ENCODE results near the gene WDR93. TPM values are rescaled to one million over a fixed set of nuclear protein-coding genes. Genes with fewer than 3 reads are reported as not detected.

The WDR93 gene
- total RNA-seq, 4 donors from 2014 or later = not detected

- H3K4me3 ChIP-seq = no peak overlapping the region
- ATAC-seq (no peak), DNase-seq (no peak)
- no peaks in the 10 kb centered on the region for H3K9me3 ChIP-seq
- H3K27me3 ChIP-seq = no peaks in the 10 kb centered on the region
- no peak for TF ChIP-seq POLR2A (IDR thresholded peaks at IDR 0.05)
- no peak for TF ChIP-seq CTCF (IDR thresholded peaks at IDR 0.05 in 4 of 5, conservative IDR thresholded peaks at IDR 0.05 in 1 of 5)
- intact Hi-C loops (cut with DNase I; ENCODE audit: low total_unique reads) = loop anchor here (1.0 to 10.0 kb wide), 2 partner anchors 48 to 104 kb away; partner anchors contain the start of genes PEX11A and WDR93
- in situ Hi-C loops (cut with MboI; ENCODE audit: low sequenced_read_pairs in 4 of 4) = no loop called here
- peaks cover 0 to 3% of the 10 kb centered on the region in 2 donors for H3K4me1 ChIP-seq
- H3K36me3 ChIP-seq = no peaks in the 10 kb centered on the region
- no peak overlapping the region for H3K27ac ChIP-seq
These were observed 44.0 kb upstream of the WDR93 start for GRCh38 chr15:89646416-89647141.

GRCh38 chr15:89647191-89647851 is 43.3 kb upstream of the WDR93 start:
- Histone ChIP-seq H3K36me3 (no peaks in the 10 kb centered on the region), H3K27me3 (no peaks in the 10 kb centered on the region), H3K9me3 (no peaks in the 10 kb centered on the region), H3K4me3 (no peak overlapping the region), H3K4me1 (peaks cover 0 to 3% of the 10 kb centered on the region in 2 donors), H3K27ac (no peak overlapping the region)
- peak; percentile 60 to 83 for ATAC-seq
- in situ Hi-C loops (cut with MboI; ENCODE audit: low sequenced_read_pairs in 4 of 4) (no loop called here), intact Hi-C loops (cut with DNase I; ENCODE audit: low total_unique reads) (loop anchor here (1.0 to 10.0 kb wide), 2 partner anchors 47 to 103 kb away; partner anchors contain the start of genes PEX11A and WDR93)
- TF ChIP-seq CTCF (IDR thresholded peaks at IDR 0.05 in 4 of 5, conservative IDR thresholded peaks at IDR 0.05 in 1 of 5) (peak; percentile 63 to 88 (median 77)), POLR2A (IDR thresholded peaks at IDR 0.05) (no peak)
- DNase-seq = peak in 1 of 2 donors; percentile 62

- ATAC-seq = no peak
- H3K4me1 ChIP-seq = peaks cover 0 to 3% of the 10 kb centered on the region in 2 donors
- in situ Hi-C loops (cut with MboI; ENCODE audit: low sequenced_read_pairs in 4 of 4) = no loop called here
- intact Hi-C loops (cut with DNase I; ENCODE audit: low total_unique reads) = loop anchor here (10.0 kb wide), 1 partner anchor 46 kb away; the partner anchor contains the start of genes PEX11A and WDR93
- no peak overlapping the region for H3K27ac ChIP-seq
- H3K27me3 ChIP-seq = peaks cover 0 to under 1% (median 0%) of the 10 kb centered on the region in 3 donors
- H3K36me3 ChIP-seq = no peaks in the 10 kb centered on the region
- no peak for TF ChIP-seq CTCF (IDR thresholded peaks at IDR 0.05 in 4 of 5, conservative IDR thresholded peaks at IDR 0.05 in 1 of 5)
- no peak for TF ChIP-seq POLR2A (IDR thresholded peaks at IDR 0.05)
- no peak for DNase-seq
- H3K4me3 ChIP-seq = no peak overlapping the region
- no peaks in the 10 kb centered on the region for H3K9me3 ChIP-seq
These were observed 42.3 kb upstream of the WDR93 start for GRCh38 chr15:89648106-89649012.

GRCh38 chr15:89649013-89649625 is 41.5 kb upstream of the WDR93 start:
- intact Hi-C loops (cut with DNase I; ENCODE audit: low total_unique reads) = loop anchor here (10.0 kb wide), 1 partner anchor 46 kb away; the partner anchor contains the start of genes PEX11A and WDR93

More at GRCh38 chr15:89649013-89649625, 41.5 kb upstream of the WDR93 start:
- Histone ChIP-seq H3K9me3 (no peaks in the 10 kb centered on the region), H3K4me1 (peaks cover 0 to 3% of the 10 kb centered on the region in 2 donors), H3K27ac (no peak overlapping the region), H3K4me3 (no peak overlapping the region), H3K27me3 (peaks cover 0 to 4% (median 0%) of the 10 kb centered on the region in 3 donors), H3K36me3 (no peaks in the 10 kb centered on the region)
- DNase-seq = no peak
- ATAC-seq = no peak
- TF ChIP-seq POLR2A (IDR thresholded peaks at IDR 0.05) (no peak), CTCF (IDR thresholded peaks at IDR 0.05 in 4 of 5, conservative IDR thresholded peaks at IDR 0.05 in 1 of 5) (no peak)
- in situ Hi-C loops (cut with MboI; ENCODE audit: low sequenced_read_pairs in 4 of 4) = no loop called here
